HL-60 (cell line): Measurements from ENCODE around the gene MGAT5.

Experiments used
- DNase-seq, 2 experiments: peaks; one replicate each; pipeline ENCODE4 v3.0.0-alpha.2; 2010 to 2020; ENCODE audit warnings: low read depth in 1 of 2, low spot score in 1 of 2
- H3K27ac ChIP-seq: fragments of 250-450 bp; sonication (Bioruptor Pico); replicated peaks from 2 replicates; pipeline ENCODE4 v1.5.1; 2020; ENCODE audit warnings: mild to moderate bottlenecking, moderate library complexity
- H3K27me3 ChIP-seq: fragments of 250-450 bp; sonication (Bioruptor Pico); 2 replicates; pipeline ENCODE4 v1.5.1; 2021; ENCODE audit warnings: mild to moderate bottlenecking, moderate library complexity; ENCODE audit not compliant: insufficient read depth, poor library complexity, severe bottlenecking
- H3K4me3 ChIP-seq: replicated peaks from 2 replicates; pipeline ENCODE4 v1.5.1; 2011; ENCODE audit warnings: mild to moderate bottlenecking, control low read depth, low read length; ENCODE audit not compliant: insufficient read depth
- GABPA ChIP-seq: IDR thresholded peaks from 2 replicates; pipeline ENCODE4 v1.6.1; 2012; ENCODE audit warnings: low read depth
- POLR2AphosphoS5 ChIP-seq: IDR thresholded peaks from 2 replicates; pipeline ENCODE4 v1.6.1; 2012; ENCODE audit warnings: low read depth
- SPI1 ChIP-seq: IDR thresholded peaks from 2 replicates; pipeline ENCODE4 v1.6.1; 2012; ENCODE audit warnings: low read depth, mild to moderate bottlenecking, borderline replicate concordance
- TF ChIP-seq, protein P1 (sequence below): IDR thresholded peaks from 2 replicates; pipeline ENCODE4 v1.6.1; 2012; ENCODE audit warnings: low read depth; ENCODE audit not compliant: insufficient replicate concordance
- TF ChIP-seq, protein P2 (sequence below): IDR thresholded peaks from one replicate; pipeline ENCODE4 v1.5.1; 2011; ENCODE audit warnings: low read length, control low read depth, inconsistent platforms; ENCODE audit not compliant: insufficient read depth

The MGAT5 gene

DNA sequence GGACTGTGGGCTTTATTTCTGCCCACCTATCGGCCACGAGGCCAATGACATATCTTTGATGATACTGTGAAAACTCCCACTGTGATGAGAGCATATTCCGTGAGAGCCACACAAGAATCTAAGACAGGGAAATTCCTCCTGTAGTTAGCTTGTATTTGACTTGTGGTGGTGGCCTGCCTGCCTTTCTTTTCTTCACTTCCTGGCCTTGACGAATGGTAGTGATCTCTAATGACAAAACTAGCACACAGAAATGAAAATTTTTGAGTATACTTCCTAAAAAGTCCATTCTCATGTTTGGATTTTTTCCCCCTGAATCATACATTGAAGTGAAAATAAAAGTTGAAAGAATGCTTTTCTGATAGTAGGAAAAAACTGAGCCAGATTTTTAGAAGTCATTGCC is 94.4 kb downstream of the MGAT5 start:
- no peak for DNase-seq
- no peak overlapping the region for H3K4me3 ChIP-seq
- H3K27ac ChIP-seq, result no peak overlapping the region
- TF ChIP-seq POLR2AphosphoS5 (no peak), SPI1 (no peak), GABPA (no peak)
- TF ChIP-seq, protein P1, sequence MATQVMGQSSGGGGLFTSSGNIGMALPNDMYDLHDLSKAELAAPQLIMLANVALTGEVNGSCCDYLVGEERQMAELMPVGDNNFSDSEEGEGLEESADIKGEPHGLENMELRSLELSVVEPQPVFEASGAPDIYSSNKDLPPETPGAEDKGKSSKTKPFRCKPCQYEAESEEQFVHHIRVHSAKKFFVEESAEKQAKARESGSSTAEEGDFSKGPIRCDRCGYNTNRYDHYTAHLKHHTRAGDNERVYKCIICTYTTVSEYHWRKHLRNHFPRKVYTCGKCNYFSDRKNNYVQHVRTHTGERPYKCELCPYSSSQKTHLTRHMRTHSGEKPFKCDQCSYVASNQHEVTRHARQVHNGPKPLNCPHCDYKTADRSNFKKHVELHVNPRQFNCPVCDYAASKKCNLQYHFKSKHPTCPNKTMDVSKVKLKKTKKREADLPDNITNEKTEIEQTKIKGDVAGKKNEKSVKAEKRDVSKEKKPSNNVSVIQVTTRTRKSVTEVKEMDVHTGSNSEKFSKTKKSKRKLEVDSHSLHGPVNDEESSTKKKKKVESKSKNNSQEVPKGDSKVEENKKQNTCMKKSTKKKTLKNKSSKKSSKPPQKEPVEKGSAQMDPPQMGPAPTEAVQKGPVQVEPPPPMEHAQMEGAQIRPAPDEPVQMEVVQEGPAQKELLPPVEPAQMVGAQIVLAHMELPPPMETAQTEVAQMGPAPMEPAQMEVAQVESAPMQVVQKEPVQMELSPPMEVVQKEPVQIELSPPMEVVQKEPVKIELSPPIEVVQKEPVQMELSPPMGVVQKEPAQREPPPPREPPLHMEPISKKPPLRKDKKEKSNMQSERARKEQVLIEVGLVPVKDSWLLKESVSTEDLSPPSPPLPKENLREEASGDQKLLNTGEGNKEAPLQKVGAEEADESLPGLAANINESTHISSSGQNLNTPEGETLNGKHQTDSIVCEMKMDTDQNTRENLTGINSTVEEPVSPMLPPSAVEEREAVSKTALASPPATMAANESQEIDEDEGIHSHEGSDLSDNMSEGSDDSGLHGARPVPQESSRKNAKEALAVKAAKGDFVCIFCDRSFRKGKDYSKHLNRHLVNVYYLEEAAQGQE, result no peak
- TF ChIP-seq, protein P2, sequence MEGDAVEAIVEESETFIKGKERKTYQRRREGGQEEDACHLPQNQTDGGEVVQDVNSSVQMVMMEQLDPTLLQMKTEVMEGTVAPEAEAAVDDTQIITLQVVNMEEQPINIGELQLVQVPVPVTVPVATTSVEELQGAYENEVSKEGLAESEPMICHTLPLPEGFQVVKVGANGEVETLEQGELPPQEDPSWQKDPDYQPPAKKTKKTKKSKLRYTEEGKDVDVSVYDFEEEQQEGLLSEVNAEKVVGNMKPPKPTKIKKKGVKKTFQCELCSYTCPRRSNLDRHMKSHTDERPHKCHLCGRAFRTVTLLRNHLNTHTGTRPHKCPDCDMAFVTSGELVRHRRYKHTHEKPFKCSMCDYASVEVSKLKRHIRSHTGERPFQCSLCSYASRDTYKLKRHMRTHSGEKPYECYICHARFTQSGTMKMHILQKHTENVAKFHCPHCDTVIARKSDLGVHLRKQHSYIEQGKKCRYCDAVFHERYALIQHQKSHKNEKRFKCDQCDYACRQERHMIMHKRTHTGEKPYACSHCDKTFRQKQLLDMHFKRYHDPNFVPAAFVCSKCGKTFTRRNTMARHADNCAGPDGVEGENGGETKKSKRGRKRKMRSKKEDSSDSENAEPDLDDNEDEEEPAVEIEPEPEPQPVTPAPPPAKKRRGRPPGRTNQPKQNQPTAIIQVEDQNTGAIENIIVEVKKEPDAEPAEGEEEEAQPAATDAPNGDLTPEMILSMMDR, result no peak
- H3K27me3 ChIP-seq, result no peaks in the 10 kb centered on the region

DNA sequence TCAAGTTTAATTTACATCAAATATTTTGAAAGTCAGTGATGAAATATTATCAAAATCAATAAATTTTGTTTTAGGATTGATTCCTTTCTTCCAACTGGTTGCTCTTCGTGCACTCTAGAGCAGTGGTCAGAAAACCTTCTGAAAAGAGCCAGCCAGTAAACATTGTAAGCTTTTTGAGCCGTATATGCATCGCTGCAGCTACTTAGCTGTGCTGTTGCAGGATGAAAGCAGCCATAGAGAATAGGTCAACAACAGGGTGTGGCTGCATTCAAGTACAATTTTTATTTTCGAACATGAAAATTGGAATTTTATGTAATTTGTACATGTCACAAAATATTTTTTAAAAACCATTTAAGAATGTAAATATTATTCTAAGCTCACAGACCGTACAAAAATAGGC is 94.9 kb downstream of the MGAT5 start:
- Histone ChIP-seq H3K4me3 (no peak overlapping the region), H3K27ac (no peak overlapping the region), H3K27me3 (no peaks in the 10 kb centered on the region)
- no peak for TF ChIP-seq SPI1
- no peak for TF ChIP-seq GABPA
- TF ChIP-seq, protein P1, result no peak
- TF ChIP-seq POLR2AphosphoS5, result no peak
- DNase-seq, result no peak

DNA sequence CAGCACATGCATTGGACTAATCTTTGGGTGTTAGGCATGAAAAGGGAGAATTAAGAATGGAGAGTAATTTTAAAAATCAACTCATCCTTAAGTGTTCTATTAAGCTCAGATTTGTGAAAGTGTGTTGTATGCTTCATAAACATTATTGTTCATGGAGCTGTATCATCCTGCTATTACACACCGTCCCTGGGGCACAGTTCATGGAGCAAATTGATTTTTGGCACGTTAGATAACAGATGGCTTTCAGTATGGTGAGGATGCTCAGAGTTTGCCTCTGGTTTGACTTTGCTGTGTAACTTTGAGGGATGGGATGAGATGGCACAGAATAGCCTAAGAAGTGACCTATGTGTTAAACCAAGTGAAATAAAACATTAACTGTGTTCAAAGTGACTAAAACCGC is 97.1 kb downstream of the MGAT5 start:
- no peak for DNase-seq
- TF ChIP-seq GABPA (no peak), SPI1 (no peak), POLR2AphosphoS5 (no peak)
- TF ChIP-seq, protein P2, result no peak
- TF ChIP-seq, protein P1, result no peak
- no peak overlapping the region for H3K27ac ChIP-seq
- H3K27me3 ChIP-seq, result no peaks in the 10 kb centered on the region
- no peak overlapping the region for H3K4me3 ChIP-seq
